ENCODE results near the gene KYNU.

The KYNU gene

GRCh38 chr2:142965443-142965842 lies 88.0 kb downstream of the KYNU start:
- H3K4me3 Mint-ChIP-seq = no peak overlapping the region
- DNase-seq = no peak
- H3K9me3 Mint-ChIP-seq = no peaks in the 10 kb centered on the region
- peaks cover 0 to 9% of the 10 kb centered on the region in 2 donors for H3K27me3 Mint-ChIP-seq
- no peak for ATAC-seq (replicated peaks)
- H3K27ac Mint-ChIP-seq = no peak overlapping the region
- no peaks in the 10 kb centered on the region for H3K36me3 Mint-ChIP-seq (ENCODE audit: insufficient read depth)
- H3K4me1 Mint-ChIP-seq (ENCODE audit: low read depth in 2 of 2) = no peaks in the 10 kb centered on the region

GRCh38 chr2:142966284-142966683 lies 88.8 kb downstream of the KYNU start:
- Mint-ChIP-seq H3K4me1 (ENCODE audit: low read depth in 2 of 2) (no peaks in the 10 kb centered on the region), H3K9me3 (no peaks in the 10 kb centered on the region), H3K27ac (no peak overlapping the region), H3K27me3 (peaks cover 0 to 9% of the 10 kb centered on the region in 2 donors), H3K36me3 (ENCODE audit: insufficient read depth) (no peaks in the 10 kb centered on the region), H3K4me3 (no peak overlapping the region)
- DNase-seq (no peak), ATAC-seq (replicated peaks) (no peak)

- no peaks in the 10 kb centered on the region for H3K36me3 Mint-ChIP-seq (ENCODE audit: insufficient read depth)
- no peaks in the 10 kb centered on the region for H3K4me1 Mint-ChIP-seq (ENCODE audit: low read depth in 2 of 2)
Measured at GRCh38 chr2:142967060-142967459, 89.6 kb downstream of the KYNU start.

GRCh38 chr2:142973160-142973821 lies 95.8 kb downstream of the KYNU start:
- no peaks in the 10 kb centered on the region for H3K36me3 Mint-ChIP-seq (ENCODE audit: insufficient read depth)
- no peak for DNase-seq
- no peak for ATAC-seq (replicated peaks)
- peaks cover 10 to 11% of the 10 kb centered on the region in 2 donors for H3K27me3 Mint-ChIP-seq
- H3K27ac Mint-ChIP-seq = no peak overlapping the region
- H3K4me1 Mint-ChIP-seq (ENCODE audit: low read depth in 2 of 2) = no peaks in the 10 kb centered on the region
- H3K4me3 Mint-ChIP-seq = no peak overlapping the region
- H3K9me3 Mint-ChIP-seq = no peaks in the 10 kb centered on the region

More at GRCh38 chr2:142967060-142967459, 89.6 kb downstream of the KYNU start:
- ATAC-seq (replicated peaks) (no peak), DNase-seq (no peak)
- H3K9me3 Mint-ChIP-seq = no peaks in the 10 kb centered on the region
- H3K27ac Mint-ChIP-seq = no peak overlapping the region
- no peak overlapping the region for H3K4me3 Mint-ChIP-seq
- H3K27me3 Mint-ChIP-seq = peaks cover 0 to 9% of the 10 kb centered on the region in 2 donors

GRCh38 chr2:142973822-142974207 lies 96.4 kb downstream of the KYNU start:
- Mint-ChIP-seq H3K4me1 (ENCODE audit: low read depth in 2 of 2) (no peaks in the 10 kb centered on the region), H3K27ac (no peak overlapping the region), H3K27me3 (peaks cover 10 to 11% of the 10 kb centered on the region in 2 donors), H3K4me3 (no peak overlapping the region), H3K36me3 (ENCODE audit: insufficient read depth) (no peaks in the 10 kb centered on the region), H3K9me3 (no peaks in the 10 kb centered on the region)
- no peak for DNase-seq
- ATAC-seq (replicated peaks) = no peak

GRCh38 chr2:142974288-142975024 lies 97.0 kb downstream of the KYNU start:
- no peak overlapping the region for H3K4me3 Mint-ChIP-seq
- no peak for DNase-seq
- no peaks in the 10 kb centered on the region for H3K36me3 Mint-ChIP-seq (ENCODE audit: insufficient read depth)
- no peaks in the 10 kb centered on the region for H3K4me1 Mint-ChIP-seq (ENCODE audit: low read depth in 2 of 2)
- no peak for ATAC-seq (replicated peaks)
- H3K27ac Mint-ChIP-seq = no peak overlapping the region
- H3K27me3 Mint-ChIP-seq = peaks cover 10 to 11% of the 10 kb centered on the region in 2 donors
- no peaks in the 10 kb centered on the region for H3K9me3 Mint-ChIP-seq

- DNase-seq (no peak), ATAC-seq (replicated peaks) (no peak)
- Mint-ChIP-seq H3K4me3 (no peak overlapping the region), H3K9me3 (no peaks in the 10 kb centered on the region), H3K4me1 (ENCODE audit: low read depth in 2 of 2) (no peaks in the 10 kb centered on the region), H3K36me3 (ENCODE audit: insufficient read depth) (no peaks in the 10 kb centered on the region), H3K27me3 (peaks cover 10 to 11% of the 10 kb centered on the region in 2 donors), H3K27ac (no peak overlapping the region)
Measured at GRCh38 chr2:142975239-142975638, 97.8 kb downstream of the KYNU start.

- H3K27me3 Mint-ChIP-seq = peaks cover 5 to 12% of the 10 kb centered on the region in 2 donors
- H3K4me1 Mint-ChIP-seq (ENCODE audit: low read depth in 2 of 2) = no peaks in the 10 kb centered on the region
- H3K9me3 Mint-ChIP-seq = no peaks in the 10 kb centered on the region
- ATAC-seq (replicated peaks) = no peak
- no peak overlapping the region for H3K27ac Mint-ChIP-seq
- H3K4me3 Mint-ChIP-seq = no peak overlapping the region
- DNase-seq = no peak
- no peaks in the 10 kb centered on the region for H3K36me3 Mint-ChIP-seq (ENCODE audit: insufficient read depth)
Measured at GRCh38 chr2:142980246-142981068, 103.0 kb downstream of the KYNU start.

GRCh38 chr2:142981069-142981378 lies 103.6 kb downstream of the KYNU start:
- H3K4me1 Mint-ChIP-seq (ENCODE audit: low read depth in 2 of 2) = no peaks in the 10 kb centered on the region
- H3K4me3 Mint-ChIP-seq = no peak overlapping the region
- H3K9me3 Mint-ChIP-seq = no peaks in the 10 kb centered on the region
- H3K36me3 Mint-ChIP-seq (ENCODE audit: insufficient read depth) = no peaks in the 10 kb centered on the region
- ATAC-seq (replicated peaks) = no peak
- H3K27ac Mint-ChIP-seq = no peak overlapping the region
- peaks cover 0 to 6% of the 10 kb centered on the region in 2 donors for H3K27me3 Mint-ChIP-seq
- DNase-seq = no peak

- no peaks in the 10 kb centered on the region for H3K9me3 Mint-ChIP-seq
- H3K4me3 Mint-ChIP-seq = no peak overlapping the region
- H3K27me3 Mint-ChIP-seq = peaks cover 0 to 6% of the 10 kb centered on the region in 2 donors
- no peaks in the 10 kb centered on the region for H3K36me3 Mint-ChIP-seq (ENCODE audit: insufficient read depth)
- no peak for ATAC-seq (replicated peaks)
- H3K4me1 Mint-ChIP-seq (ENCODE audit: low read depth in 2 of 2) = no peaks in the 10 kb centered on the region
- H3K27ac Mint-ChIP-seq = no peak overlapping the region
- DNase-seq = no peak
Measured at GRCh38 chr2:142981756-142982155, 104.3 kb downstream of the KYNU start.

GRCh38 chr2:142983174-142983573 lies 105.7 kb downstream of the KYNU start:
- ATAC-seq (replicated peaks) (no peak), DNase-seq (no peak)
- peaks cover 0 to 6% of the 10 kb centered on the region in 2 donors for H3K27me3 Mint-ChIP-seq
- no peak overlapping the region for H3K4me3 Mint-ChIP-seq
- no peaks in the 10 kb centered on the region for H3K4me1 Mint-ChIP-seq (ENCODE audit: low read depth in 2 of 2)
- no peak overlapping the region for H3K27ac Mint-ChIP-seq
- no peaks in the 10 kb centered on the region for H3K9me3 Mint-ChIP-seq
- H3K36me3 Mint-ChIP-seq (ENCODE audit: insufficient read depth) = no peaks in the 10 kb centered on the region

- H3K4me3 Mint-ChIP-seq = no peak overlapping the region
- H3K27me3 Mint-ChIP-seq = peaks cover 6 to 11% of the 10 kb centered on the region in 2 donors
- H3K36me3 Mint-ChIP-seq (ENCODE audit: insufficient read depth) = no peaks in the 10 kb centered on the region
- no peak for ATAC-seq (replicated peaks)
- no peaks in the 10 kb centered on the region for H3K9me3 Mint-ChIP-seq
- H3K27ac Mint-ChIP-seq = no peak overlapping the region
- H3K4me1 Mint-ChIP-seq (ENCODE audit: low read depth in 2 of 2) = no peaks in the 10 kb centered on the region
- DNase-seq = no peak
Measured at GRCh38 chr2:142984657-142985056, 107.2 kb downstream of the KYNU start.

GRCh38 chr2:142987044-142987443 lies 109.6 kb downstream of the KYNU start:
- no peaks in the 10 kb centered on the region for H3K36me3 Mint-ChIP-seq (ENCODE audit: insufficient read depth)
- H3K4me1 Mint-ChIP-seq (ENCODE audit: low read depth in 2 of 2) = no peaks in the 10 kb centered on the region
- no peak overlapping the region for H3K4me3 Mint-ChIP-seq
- H3K9me3 Mint-ChIP-seq = no peaks in the 10 kb centered on the region
- ATAC-seq (replicated peaks) (no peak), DNase-seq (no peak)
- peaks cover 6 to 11% of the 10 kb centered on the region in 2 donors for H3K27me3 Mint-ChIP-seq
- no peak overlapping the region for H3K27ac Mint-ChIP-seq

All from effector memory CD8-positive, alpha-beta T cell (primary cell).